HL-60 (cell line): ENCODE results near the gene ST8SIA4.

ENCODE experiments used
- GABPA ChIP-seq: IDR thresholded peaks from 2 replicates; pipeline ENCODE4 v1.6.1; 2012; ENCODE audit warnings: low read depth
- POLR2AphosphoS5 ChIP-seq: IDR thresholded peaks from 2 replicates; pipeline ENCODE4 v1.6.1; 2012; ENCODE audit warnings: low read depth
- SPI1 ChIP-seq: IDR thresholded peaks from 2 replicates; pipeline ENCODE4 v1.6.1; 2012; ENCODE audit warnings: low read depth, mild to moderate bottlenecking, borderline replicate concordance
- TF ChIP-seq, protein P1 (sequence below): IDR thresholded peaks from one replicate; pipeline ENCODE4 v1.5.1; 2011; ENCODE audit warnings: low read length, control low read depth, inconsistent platforms; ENCODE audit not compliant: insufficient read depth
- TF ChIP-seq, protein P2 (sequence below): IDR thresholded peaks from 2 replicates; pipeline ENCODE4 v1.6.1; 2012; ENCODE audit warnings: low read depth; ENCODE audit not compliant: insufficient replicate concordance

GRCh38 chr5:100950985-100951384 lies 47.9 kb upstream of the ST8SIA4 start:
- TF ChIP-seq POLR2AphosphoS5 (no peak), SPI1 (no peak), GABPA (no peak)
- TF ChIP-seq, protein P1, sequence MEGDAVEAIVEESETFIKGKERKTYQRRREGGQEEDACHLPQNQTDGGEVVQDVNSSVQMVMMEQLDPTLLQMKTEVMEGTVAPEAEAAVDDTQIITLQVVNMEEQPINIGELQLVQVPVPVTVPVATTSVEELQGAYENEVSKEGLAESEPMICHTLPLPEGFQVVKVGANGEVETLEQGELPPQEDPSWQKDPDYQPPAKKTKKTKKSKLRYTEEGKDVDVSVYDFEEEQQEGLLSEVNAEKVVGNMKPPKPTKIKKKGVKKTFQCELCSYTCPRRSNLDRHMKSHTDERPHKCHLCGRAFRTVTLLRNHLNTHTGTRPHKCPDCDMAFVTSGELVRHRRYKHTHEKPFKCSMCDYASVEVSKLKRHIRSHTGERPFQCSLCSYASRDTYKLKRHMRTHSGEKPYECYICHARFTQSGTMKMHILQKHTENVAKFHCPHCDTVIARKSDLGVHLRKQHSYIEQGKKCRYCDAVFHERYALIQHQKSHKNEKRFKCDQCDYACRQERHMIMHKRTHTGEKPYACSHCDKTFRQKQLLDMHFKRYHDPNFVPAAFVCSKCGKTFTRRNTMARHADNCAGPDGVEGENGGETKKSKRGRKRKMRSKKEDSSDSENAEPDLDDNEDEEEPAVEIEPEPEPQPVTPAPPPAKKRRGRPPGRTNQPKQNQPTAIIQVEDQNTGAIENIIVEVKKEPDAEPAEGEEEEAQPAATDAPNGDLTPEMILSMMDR = no peak
- TF ChIP-seq, protein P2, sequence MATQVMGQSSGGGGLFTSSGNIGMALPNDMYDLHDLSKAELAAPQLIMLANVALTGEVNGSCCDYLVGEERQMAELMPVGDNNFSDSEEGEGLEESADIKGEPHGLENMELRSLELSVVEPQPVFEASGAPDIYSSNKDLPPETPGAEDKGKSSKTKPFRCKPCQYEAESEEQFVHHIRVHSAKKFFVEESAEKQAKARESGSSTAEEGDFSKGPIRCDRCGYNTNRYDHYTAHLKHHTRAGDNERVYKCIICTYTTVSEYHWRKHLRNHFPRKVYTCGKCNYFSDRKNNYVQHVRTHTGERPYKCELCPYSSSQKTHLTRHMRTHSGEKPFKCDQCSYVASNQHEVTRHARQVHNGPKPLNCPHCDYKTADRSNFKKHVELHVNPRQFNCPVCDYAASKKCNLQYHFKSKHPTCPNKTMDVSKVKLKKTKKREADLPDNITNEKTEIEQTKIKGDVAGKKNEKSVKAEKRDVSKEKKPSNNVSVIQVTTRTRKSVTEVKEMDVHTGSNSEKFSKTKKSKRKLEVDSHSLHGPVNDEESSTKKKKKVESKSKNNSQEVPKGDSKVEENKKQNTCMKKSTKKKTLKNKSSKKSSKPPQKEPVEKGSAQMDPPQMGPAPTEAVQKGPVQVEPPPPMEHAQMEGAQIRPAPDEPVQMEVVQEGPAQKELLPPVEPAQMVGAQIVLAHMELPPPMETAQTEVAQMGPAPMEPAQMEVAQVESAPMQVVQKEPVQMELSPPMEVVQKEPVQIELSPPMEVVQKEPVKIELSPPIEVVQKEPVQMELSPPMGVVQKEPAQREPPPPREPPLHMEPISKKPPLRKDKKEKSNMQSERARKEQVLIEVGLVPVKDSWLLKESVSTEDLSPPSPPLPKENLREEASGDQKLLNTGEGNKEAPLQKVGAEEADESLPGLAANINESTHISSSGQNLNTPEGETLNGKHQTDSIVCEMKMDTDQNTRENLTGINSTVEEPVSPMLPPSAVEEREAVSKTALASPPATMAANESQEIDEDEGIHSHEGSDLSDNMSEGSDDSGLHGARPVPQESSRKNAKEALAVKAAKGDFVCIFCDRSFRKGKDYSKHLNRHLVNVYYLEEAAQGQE = no peak
